Gastrocnemius medialis (tissue), 4 donors: ENCODE data around the gene JAKMIP1. TPM values are rescaled to one million over a fixed set of nuclear protein-coding genes. Genes with fewer than 3 reads are reported as not detected.

Experiments
- ATAC-seq, 2 donors: fragments of 150-250 bp; one replicate each; pipeline ENCODE4 v1.9.1; 2016
- DNase-seq, 2 donors: peaks; one replicate each; pipeline ENCODE4 v3.0.0-alpha.2; 2019
- H3K27ac ChIP-seq, 4 donors: fragments of 200-600 bp; sonication (generic); 1 replicate in 1 of 4; 2 replicates in 3 of 4; pipeline ENCODE4 v1.5.1; 2016 to 2018; ENCODE audit warnings: mild to moderate bottlenecking in 2 of 4, moderate library complexity in 1 of 4
- H3K27me3 ChIP-seq, 3 donors: fragments of 200-600 bp; sonication (generic) in 2 of 3; 1 replicate in 1 of 3; 2 replicates in 2 of 3; pipeline versions ENCODE4 v1.5.1 to v1.6.0; 2016 to 2019; ENCODE audit warnings: mild to moderate bottlenecking in 1 of 3, moderate library complexity in 1 of 3
- H3K36me3 ChIP-seq, 2 donors: fragments of 200-600 bp; sonication (generic) in 1 of 2; one replicate each; pipeline ENCODE4 v1.5.1; 2017 to 2018
- H3K4me1 ChIP-seq, 2 donors: fragments of 200-600 bp; sonication (generic) in 1 of 2; one replicate each; pipeline ENCODE4 v1.5.1; 2016 to 2017; ENCODE audit warnings: mild to moderate bottlenecking in 2 of 2
- H3K4me3 ChIP-seq, 4 donors: fragments of 200-600 bp; sonication (generic) in 3 of 4; 1 replicate in 1 of 4; 2 replicates in 3 of 4; pipeline ENCODE4 v1.5.1; 2016 to 2019; ENCODE audit warnings: mild to moderate bottlenecking in 2 of 4
- H3K9me3 ChIP-seq, 3 donors: fragments of 200-600 bp; sonication (generic) in 2 of 3; 1 replicate in 1 of 3; 2 replicates in 2 of 3; pipeline ENCODE4 v1.5.1; 2016 to 2019
- POLR2A ChIP-seq, 2 donors: fragments of 450-650 bp; IDR thresholded peaks; one replicate each; pipeline ENCODE4 v1.6.1; 2017; ENCODE audit warnings: antibody characterized with exemption in 2 of 2, mild to moderate bottlenecking in 2 of 2, moderate library complexity in 2 of 2
- in situ Hi-C, 4 donors: fragments of 200-750 bp; cut with MboI; loops; one replicate each; pipeline versions ENCODE4 v1.15.0 to v1.8.0; 2017; ENCODE audit warnings: low sequenced_read_pairs in 4 of 4
- intact Hi-C: fragments of 100-400 bp; cut with DNase I; formaldehyde crosslinking; loops from one replicate; pipeline ENCODE4 v1.15.1; 2023; ENCODE audit warnings: low total_unique reads
- total RNA-seq, 4 donors: library from RNA; depleted of rRNA; stranded (reverse); fragments of >200 nt; gene quantifications; one replicate each; pipeline versions ENCODE4 v1.1.0 to v1.2.3, GENCODE V29; 2016
- TF ChIP-seq, protein P1 (sequence below), 5 experiments: fragments of 450-650 bp in 3 of 5; fragments of 200-600 bp in 2 of 5; sonication (generic) in 2 of 5; IDR thresholded peaks in 4 of 5; conservative IDR thresholded peaks in 1 of 5; 1 replicate in 4 of 5; 2 replicates in 1 of 5; pipeline ENCODE4 v1.5.1; 2016 to 2019; ENCODE audit warnings: antibody characterized with exemption in 5 of 5, mild to moderate bottlenecking in 3 of 5, moderate library complexity in 3 of 5

JAKMIP1 gene
- total RNA-seq, 4 donors from 2014 or later, result 0.62 TPM; not detected in 3

DNA sequence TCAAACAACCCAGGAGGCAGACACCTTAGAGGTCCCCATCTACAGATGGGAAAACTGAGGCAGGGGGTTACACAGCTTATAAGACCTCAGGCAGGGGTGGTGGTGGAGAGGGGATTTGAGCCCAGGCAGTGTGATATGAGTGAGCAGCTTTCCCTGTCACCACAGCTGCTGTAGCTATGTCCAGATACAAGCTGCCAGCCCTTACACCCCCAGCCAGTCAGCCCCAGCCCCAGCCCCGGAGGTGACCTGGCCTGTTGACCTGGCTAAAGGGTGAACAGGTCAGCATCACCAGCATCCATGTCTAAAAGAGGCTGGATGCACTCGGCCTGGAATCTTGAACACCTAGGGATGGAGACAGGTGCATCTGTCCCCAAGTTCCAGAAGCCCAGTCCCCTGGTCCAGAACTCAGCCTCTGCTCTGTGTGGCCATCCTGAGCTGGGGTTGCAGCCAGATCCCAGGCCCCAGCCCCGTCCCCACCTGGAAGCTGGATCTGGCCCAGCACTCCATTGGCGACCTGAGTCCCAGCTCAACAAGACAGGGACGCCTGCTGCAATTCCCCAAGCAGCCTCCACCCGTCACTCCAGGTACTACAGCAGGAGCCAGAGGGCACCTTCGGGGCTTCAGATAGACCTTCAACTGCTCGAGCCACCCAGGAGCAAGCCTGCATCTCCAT lies 89.5 kb downstream of the JAKMIP1 start:
- no peak for TF ChIP-seq POLR2A (IDR thresholded peaks at IDR 0.05)
- TF ChIP-seq, protein P1, sequence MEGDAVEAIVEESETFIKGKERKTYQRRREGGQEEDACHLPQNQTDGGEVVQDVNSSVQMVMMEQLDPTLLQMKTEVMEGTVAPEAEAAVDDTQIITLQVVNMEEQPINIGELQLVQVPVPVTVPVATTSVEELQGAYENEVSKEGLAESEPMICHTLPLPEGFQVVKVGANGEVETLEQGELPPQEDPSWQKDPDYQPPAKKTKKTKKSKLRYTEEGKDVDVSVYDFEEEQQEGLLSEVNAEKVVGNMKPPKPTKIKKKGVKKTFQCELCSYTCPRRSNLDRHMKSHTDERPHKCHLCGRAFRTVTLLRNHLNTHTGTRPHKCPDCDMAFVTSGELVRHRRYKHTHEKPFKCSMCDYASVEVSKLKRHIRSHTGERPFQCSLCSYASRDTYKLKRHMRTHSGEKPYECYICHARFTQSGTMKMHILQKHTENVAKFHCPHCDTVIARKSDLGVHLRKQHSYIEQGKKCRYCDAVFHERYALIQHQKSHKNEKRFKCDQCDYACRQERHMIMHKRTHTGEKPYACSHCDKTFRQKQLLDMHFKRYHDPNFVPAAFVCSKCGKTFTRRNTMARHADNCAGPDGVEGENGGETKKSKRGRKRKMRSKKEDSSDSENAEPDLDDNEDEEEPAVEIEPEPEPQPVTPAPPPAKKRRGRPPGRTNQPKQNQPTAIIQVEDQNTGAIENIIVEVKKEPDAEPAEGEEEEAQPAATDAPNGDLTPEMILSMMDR (IDR thresholded peaks at IDR 0.05 in 4 of 5, conservative IDR thresholded peaks at IDR 0.05 in 1 of 5), result no peak
- Histone ChIP-seq H3K4me1 (no peaks in the 10 kb centered on the region), H3K27me3 (peaks cover 0 to 2% (median 0%) of the 10 kb centered on the region in 3 donors), H3K36me3 (no peaks in the 10 kb centered on the region), H3K4me3 (no peak overlapping the region), H3K9me3 (no peaks in the 10 kb centered on the region), H3K27ac (no peak overlapping the region)
- ATAC-seq (no peak), DNase-seq (no peak)
- intact Hi-C loops (no loop called here), in situ Hi-C loops (no loop called here)

DNA sequence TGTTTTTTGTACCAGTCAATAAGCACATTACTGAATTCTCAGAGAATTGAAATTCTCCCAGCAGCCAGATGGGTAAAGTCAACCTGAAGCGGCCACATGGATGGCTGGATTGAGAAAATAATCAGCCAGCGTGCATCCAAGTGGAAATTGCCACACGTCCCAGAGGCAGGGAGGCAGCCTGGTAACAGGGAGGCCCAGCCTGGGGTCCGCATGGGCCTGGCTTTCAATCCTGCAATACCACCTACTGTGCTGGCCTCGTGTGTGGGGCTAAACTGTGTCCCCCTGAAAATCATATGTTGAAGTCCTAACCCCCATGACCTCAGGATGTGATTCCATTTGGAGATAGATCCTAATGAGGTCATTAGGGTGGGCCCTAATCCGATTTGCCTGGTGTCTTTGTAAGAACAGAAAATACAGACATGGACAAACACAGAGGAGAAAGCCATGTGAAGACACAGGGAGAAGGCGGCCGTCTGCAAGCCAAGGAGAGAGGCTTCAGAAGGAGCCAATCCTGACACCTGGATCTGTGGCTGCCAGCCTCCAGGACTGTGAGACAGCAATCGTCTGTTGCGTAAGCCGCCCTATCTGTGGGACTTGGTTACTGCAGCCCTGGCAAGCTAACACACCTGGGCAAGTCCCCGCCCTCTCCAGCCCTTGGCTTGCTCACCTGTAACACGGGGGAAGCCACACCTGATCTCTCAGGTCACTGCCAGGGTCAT lies 90.3 kb downstream of the JAKMIP1 start:
- no peak for ATAC-seq
- Histone ChIP-seq H3K27me3 (peaks cover 0 to 2% (median 0%) of the 10 kb centered on the region in 3 donors), H3K27ac (no peak overlapping the region), H3K4me1 (no peaks in the 10 kb centered on the region), H3K9me3 (no peaks in the 10 kb centered on the region), H3K36me3 (no peaks in the 10 kb centered on the region), H3K4me3 (no peak overlapping the region)
- TF ChIP-seq POLR2A (IDR thresholded peaks at IDR 0.05), result no peak
- TF ChIP-seq, protein P1 (IDR thresholded peaks at IDR 0.05 in 4 of 5, conservative IDR thresholded peaks at IDR 0.05 in 1 of 5), result no peak
- in situ Hi-C loops (no loop called here), intact Hi-C loops (no loop called here)
- no peak for DNase-seq

DNA sequence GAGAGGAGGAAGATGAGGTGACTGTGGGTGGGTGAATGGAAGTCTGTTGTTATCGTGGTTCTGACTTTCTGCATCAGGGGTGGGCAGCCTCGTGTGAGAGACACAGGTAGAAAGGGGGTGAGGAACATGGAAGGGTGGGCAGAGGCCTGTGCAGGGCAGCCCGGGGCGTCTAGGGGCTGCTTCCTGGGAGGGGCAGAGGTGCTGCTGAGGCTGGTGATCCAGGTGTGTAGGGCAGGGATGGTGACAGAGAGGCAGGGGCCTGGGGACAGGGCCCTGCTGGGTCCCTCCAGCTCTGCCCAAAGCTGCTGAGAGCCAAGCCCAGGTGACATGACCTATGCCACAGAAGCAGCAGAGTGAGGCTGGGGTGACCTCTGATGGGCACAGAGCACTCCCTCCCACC lies 92.5 kb downstream of the JAKMIP1 start:
- H3K27me3 ChIP-seq, result peaks cover 0 to 4% (median 0%) of the 10 kb centered on the region in 3 donors
- no peak for ATAC-seq
- no peak for TF ChIP-seq POLR2A (IDR thresholded peaks at IDR 0.05)
- TF ChIP-seq, protein P1 (IDR thresholded peaks at IDR 0.05 in 4 of 5, conservative IDR thresholded peaks at IDR 0.05 in 1 of 5), result no peak

DNA sequence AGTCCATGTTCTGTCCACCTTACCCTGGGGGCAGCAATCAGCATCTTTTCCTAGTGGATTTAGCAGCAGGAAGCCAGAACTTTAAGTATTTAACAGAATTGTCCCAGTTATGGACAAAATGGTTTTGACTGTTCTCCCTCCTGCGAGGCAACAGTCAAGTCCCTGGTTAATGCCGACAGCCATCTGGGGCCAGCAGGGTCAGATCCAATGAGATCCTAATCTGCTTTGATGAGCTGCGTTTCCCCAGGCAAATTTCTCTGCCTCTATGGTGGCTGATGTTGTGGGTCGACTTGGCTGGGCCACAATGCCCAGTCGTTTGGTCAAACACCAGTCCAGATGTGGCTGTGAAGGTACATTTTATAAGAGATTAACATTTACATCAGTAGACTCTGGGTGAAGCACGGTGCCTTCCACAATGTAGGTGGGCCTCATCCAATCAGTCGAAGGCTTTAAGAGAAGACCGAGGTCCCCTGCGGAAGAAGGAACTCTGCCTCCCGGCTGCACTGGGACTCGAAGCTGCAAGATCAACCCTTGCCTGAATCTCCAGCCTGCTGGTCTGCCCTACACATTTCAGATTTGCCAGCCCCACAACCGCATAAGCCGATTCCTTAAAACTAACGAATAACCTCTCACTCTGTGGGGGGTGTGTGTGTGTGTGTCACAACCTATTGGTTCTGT lies 93.1 kb downstream of the JAKMIP1 start:
- H3K27ac ChIP-seq, result no peak overlapping the region
- peaks cover 0 to 4% (median 0%) of the 10 kb centered on the region in 3 donors for H3K27me3 ChIP-seq
- ATAC-seq (no peak), DNase-seq (no peak)
- no peak overlapping the region for H3K4me3 ChIP-seq
- no peaks in the 10 kb centered on the region for H3K9me3 ChIP-seq
- in situ Hi-C loops, result no loop called here
- intact Hi-C loops, result no loop called here
- H3K4me1 ChIP-seq, result no peaks in the 10 kb centered on the region
- TF ChIP-seq POLR2A (IDR thresholded peaks at IDR 0.05), result no peak
- TF ChIP-seq, protein P1 (IDR thresholded peaks at IDR 0.05 in 4 of 5, conservative IDR thresholded peaks at IDR 0.05 in 1 of 5), result no peak
- H3K36me3 ChIP-seq, result no peaks in the 10 kb centered on the region

More for the DNA sequence above, 92.5 kb downstream of the JAKMIP1 start:
- DNase-seq, result no peak
- intact Hi-C loops (no loop called here), in situ Hi-C loops (no loop called here)
- no peak overlapping the region for H3K27ac ChIP-seq
- no peak overlapping the region for H3K4me3 ChIP-seq
- no peaks in the 10 kb centered on the region for H3K4me1 ChIP-seq
- no peaks in the 10 kb centered on the region for H3K9me3 ChIP-seq
- no peaks in the 10 kb centered on the region for H3K36me3 ChIP-seq
